Measurements from ENCODE around the gene SYT3.

The SYT3 gene

DNA sequence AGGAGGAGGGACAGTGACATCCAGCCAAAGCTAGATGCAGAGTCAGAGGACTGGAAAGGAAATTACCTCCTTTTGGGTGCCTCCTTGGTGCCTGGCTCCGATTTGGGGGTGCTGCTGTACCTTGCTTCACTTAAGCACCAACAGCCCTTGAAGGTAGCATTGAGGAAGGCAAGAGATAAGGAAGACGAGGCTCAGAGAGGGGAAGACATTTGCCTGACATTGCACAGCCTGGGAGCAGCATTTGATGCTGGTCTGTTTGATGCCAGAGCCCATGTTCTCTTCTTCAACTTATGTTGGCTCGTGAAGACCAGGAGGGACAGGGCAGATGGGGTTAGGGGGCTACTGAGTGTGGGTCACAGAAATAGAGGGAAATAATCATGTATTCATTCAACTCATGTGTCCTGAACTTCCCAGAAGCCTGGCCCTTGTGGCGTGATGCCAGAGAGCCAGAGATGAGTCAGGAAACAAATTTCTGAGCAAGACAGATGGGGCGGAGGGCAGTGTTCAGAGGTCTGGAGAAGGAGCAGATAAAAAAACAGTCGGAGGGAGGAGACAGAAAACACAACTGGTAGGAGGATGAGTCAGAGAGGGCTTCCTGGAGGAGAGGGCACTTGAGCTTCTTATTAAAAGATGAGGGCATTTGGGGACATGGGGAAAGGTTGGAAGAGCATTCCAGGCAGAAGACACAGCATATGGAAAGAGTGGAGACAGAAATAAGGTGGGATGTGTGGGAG, 6.6 kb upstream of the SYT3 start:
- no peak for TF ChIP-seq NFRKB (IDR thresholded peaks at IDR 0.05)
- no peak for TF ChIP-seq FOXA1 (IDR thresholded peaks at IDR 0.05)
- TF ChIP-seq L3MBTL2 (conservative IDR thresholded peaks at IDR 0.05) = no peak
- no peak for TF ChIP-seq HDGF (IDR thresholded peaks at IDR 0.05; ENCODE audit: borderline replicate concordance)
- ChIA-PET POLR2A (no interaction called here), CTCF (interaction anchor here (1.1 kb wide), 1 partner anchor 78 kb away, joined by 3 read pairs; no protein-coding TSS in a partner anchor)
- DNase-seq (ENCODE audit: extremely low spot score) = no peak

DNA sequence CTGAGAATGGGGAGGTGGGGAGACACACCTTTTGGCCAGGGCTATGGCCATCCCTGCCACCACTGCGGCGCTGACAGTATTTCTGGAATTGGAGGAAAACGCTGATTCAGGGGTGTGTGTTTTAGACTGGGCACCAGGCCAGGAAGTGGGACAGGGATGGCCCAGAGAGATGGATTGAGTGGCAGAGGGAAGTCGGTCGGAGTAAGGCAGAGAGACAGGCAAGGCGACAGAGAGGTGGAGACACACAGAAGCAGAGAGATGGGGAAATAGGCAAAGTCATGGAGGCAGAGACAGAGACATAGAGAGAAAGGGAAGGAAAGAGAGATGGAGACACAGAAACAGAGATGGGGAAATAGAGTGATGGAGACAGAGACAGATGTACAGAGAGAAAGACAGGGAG, 5.4 kb upstream of the SYT3 start:
- ChIA-PET CTCF (no interaction called here), POLR2A (no interaction called here)
- no peak for TF ChIP-seq ELF4 (IDR thresholded peaks at IDR 0.05)
- no peak for TF ChIP-seq CTBP1 (IDR thresholded peaks at IDR 0.05; ENCODE audit: borderline replicate concordance)
- TF ChIP-seq FOXK2 (IDR thresholded peaks at IDR 0.05) = no peak
- TF ChIP-seq LEF1 (IDR thresholded peaks at IDR 0.05; ENCODE audit: borderline replicate concordance) = no peak
- TF ChIP-seq FOXA1 (IDR thresholded peaks at IDR 0.05) = no peak
- TF ChIP-seq SP1 (IDR thresholded peaks at IDR 0.05) = no peak
- TF ChIP-seq ARNT (IDR thresholded peaks at IDR 0.05) = no peak
- no peak for TF ChIP-seq NFRKB (IDR thresholded peaks at IDR 0.05)
- no peak for TF ChIP-seq FOXM1 (IDR thresholded peaks at IDR 0.05; ENCODE audit: borderline replicate concordance)
- TF ChIP-seq, protein P1, sequence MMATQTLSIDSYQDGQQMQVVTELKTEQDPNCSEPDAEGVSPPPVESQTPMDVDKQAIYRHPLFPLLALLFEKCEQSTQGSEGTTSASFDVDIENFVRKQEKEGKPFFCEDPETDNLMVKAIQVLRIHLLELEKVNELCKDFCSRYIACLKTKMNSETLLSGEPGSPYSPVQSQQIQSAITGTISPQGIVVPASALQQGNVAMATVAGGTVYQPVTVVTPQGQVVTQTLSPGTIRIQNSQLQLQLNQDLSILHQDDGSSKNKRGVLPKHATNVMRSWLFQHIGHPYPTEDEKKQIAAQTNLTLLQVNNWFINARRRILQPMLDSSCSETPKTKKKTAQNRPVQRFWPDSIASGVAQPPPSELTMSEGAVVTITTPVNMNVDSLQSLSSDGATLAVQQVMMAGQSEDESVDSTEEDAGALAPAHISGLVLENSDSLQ (IDR thresholded peaks at IDR 0.05) = no peak
- TF ChIP-seq HDGF (IDR thresholded peaks at IDR 0.05; ENCODE audit: borderline replicate concordance) = no peak
- TF ChIP-seq SUZ12 (IDR thresholded peaks at IDR 0.05) = no peak
- no peak for TF ChIP-seq TARDBP (IDR thresholded peaks at IDR 0.05)
- TF ChIP-seq L3MBTL2 (conservative IDR thresholded peaks at IDR 0.05) = no peak
- TF ChIP-seq BHLHE40 (IDR thresholded peaks at IDR 0.05; ENCODE audit: borderline replicate concordance) = no peak
- DNase-seq (ENCODE audit: extremely low spot score) = no peak

DNA sequence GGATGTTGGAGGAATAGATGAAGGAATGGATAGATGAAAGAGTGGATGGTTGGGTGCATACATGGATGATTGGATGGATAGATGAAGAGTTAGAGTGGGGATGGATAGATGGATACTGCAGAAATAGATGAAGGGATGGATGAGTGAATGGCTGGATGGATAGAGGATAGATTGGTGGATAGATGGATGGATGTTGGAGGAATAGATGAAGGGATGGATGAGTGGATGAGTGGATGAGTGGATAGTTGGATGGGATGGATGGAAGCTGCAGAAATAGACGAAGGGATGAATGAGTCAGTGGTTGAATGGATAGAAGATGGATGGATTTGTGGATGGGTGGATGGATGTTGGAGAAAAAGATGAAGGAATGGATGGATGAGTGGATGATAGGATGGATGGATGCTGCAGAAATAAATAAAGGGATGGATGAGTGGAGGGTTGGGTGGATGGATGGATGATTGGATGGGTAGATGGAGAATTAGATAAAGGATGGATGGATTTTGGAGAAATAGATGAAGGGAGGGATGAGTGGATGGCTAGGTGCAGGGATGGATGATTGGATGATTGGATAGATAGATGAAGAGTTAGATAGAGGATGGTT, 4.7 kb upstream of the SYT3 start:
- POLR2A ChIA-PET = no interaction called here
- TF ChIP-seq CTBP1 (IDR thresholded peaks at IDR 0.05; ENCODE audit: borderline replicate concordance) = peak; percentile 48; the same call in 1 of the 2 replicates
- no peak for TF ChIP-seq FOXA1 (IDR thresholded peaks at IDR 0.05)
- TF ChIP-seq ZNF384 (IDR thresholded peaks at IDR 0.05) = no peak
- CTCF ChIA-PET = no interaction called here
- no peak for DNase-seq (ENCODE audit: extremely low spot score)

DNA sequence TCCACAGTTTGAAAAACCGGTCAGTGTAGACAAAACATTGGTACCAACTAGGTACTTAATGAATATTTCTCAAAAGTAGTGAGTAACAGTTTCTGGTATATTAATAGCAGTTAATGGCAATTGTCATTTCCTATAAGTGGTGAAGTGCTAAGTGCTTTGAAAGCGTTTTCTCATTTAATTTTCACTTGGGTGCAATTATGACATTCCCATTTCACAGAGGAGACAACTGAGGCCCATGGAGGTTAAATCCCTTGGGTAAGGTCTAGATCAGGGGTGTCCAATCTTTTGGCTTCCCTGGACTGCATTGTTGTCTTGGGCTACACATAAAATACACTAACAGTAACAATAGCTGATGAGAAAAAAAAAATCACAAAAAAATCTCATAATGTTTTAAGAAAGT, 687 bp upstream of the SYT3 start:
- no peak for DNase-seq (ENCODE audit: extremely low spot score)
- ChIA-PET CTCF (interaction anchor here (0.5 to 0.6 kb wide), 2 partner anchors 110 to 710 kb away, joined by 4 to 7 read pairs; no protein-coding TSS in a partner anchor), POLR2A (no interaction called here)
- TF ChIP-seq FOXK2 (IDR thresholded peaks at IDR 0.05) = no peak
- no peak for TF ChIP-seq BHLHE40 (IDR thresholded peaks at IDR 0.05; ENCODE audit: borderline replicate concordance)
- no peak for TF ChIP-seq CTBP1 (IDR thresholded peaks at IDR 0.05; ENCODE audit: borderline replicate concordance)
- TF ChIP-seq ARNT (IDR thresholded peaks at IDR 0.05) = no peak
- TF ChIP-seq FOXM1 (IDR thresholded peaks at IDR 0.05; ENCODE audit: borderline replicate concordance) = no peak
- TF ChIP-seq, protein P1 (IDR thresholded peaks at IDR 0.05) = no peak
- no peak for TF ChIP-seq L3MBTL2 (conservative IDR thresholded peaks at IDR 0.05)
- TF ChIP-seq SUZ12 (IDR thresholded peaks at IDR 0.05) = no peak
- TF ChIP-seq LEF1 (IDR thresholded peaks at IDR 0.05; ENCODE audit: borderline replicate concordance) = no peak

DNA sequence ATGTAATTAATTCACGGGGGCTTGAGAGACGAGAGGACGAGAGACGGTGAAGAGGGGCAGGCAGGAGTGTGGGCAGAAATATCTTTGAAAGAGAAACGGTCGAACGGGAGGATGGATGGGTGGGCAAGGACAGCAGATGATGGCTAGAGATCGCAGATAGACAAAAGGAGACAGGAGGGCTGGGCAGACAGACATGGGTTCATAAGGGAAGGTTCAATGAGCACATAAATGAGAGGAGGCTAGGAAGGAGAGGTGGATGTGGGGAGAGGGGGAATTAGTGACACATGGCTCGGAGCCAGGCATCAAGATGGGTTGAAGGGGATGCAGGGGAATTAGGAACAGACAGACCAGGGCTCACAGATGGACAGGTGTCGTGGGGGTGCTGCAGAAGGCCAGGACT, 1.1 kb downstream of the SYT3 start:
- DNase-seq (ENCODE audit: extremely low spot score) = no peak
- ChIA-PET CTCF (no interaction called here), POLR2A (interaction anchor here (0.6 kb wide), 2 partner anchors 11 to 20 kb away, joined by 3 to 4 read pairs; partner anchors contain the start of gene C19orf81)
- no peak for TF ChIP-seq ZNF384 (IDR thresholded peaks at IDR 0.05)
- no peak for TF ChIP-seq SUZ12 (IDR thresholded peaks at IDR 0.05)
- no peak for TF ChIP-seq LEF1 (IDR thresholded peaks at IDR 0.05; ENCODE audit: borderline replicate concordance)
- TF ChIP-seq CTBP1 (IDR thresholded peaks at IDR 0.05; ENCODE audit: borderline replicate concordance) = no peak
- TF ChIP-seq, protein P1 (IDR thresholded peaks at IDR 0.05) = no peak
- no peak for TF ChIP-seq ARNT (IDR thresholded peaks at IDR 0.05)
- TF ChIP-seq HDGF (IDR thresholded peaks at IDR 0.05; ENCODE audit: borderline replicate concordance) = no peak
- no peak for TF ChIP-seq BHLHE40 (IDR thresholded peaks at IDR 0.05; ENCODE audit: borderline replicate concordance)

GRCh38 chr19:50636317-50637085, 3.2 kb downstream of the SYT3 start:
- POLR2A ChIA-PET = no interaction called here
- no peak for DNase-seq (ENCODE audit: extremely low spot score)
- CTCF ChIA-PET = no interaction called here
- TF ChIP-seq FOXK2 (IDR thresholded peaks at IDR 0.05) (no peak), FOXA1 (IDR thresholded peaks at IDR 0.05) (no peak), BHLHE40 (IDR thresholded peaks at IDR 0.05; ENCODE audit: borderline replicate concordance) (no peak), ELF4 (IDR thresholded peaks at IDR 0.05) (no peak), LEF1 (IDR thresholded peaks at IDR 0.05; ENCODE audit: borderline replicate concordance) (no peak), CTBP1 (IDR thresholded peaks at IDR 0.05; ENCODE audit: borderline replicate concordance) (no peak), FOXM1 (IDR thresholded peaks at IDR 0.05; ENCODE audit: borderline replicate concordance) (no peak), HDGF (IDR thresholded peaks at IDR 0.05; ENCODE audit: borderline replicate concordance) (no peak), SUZ12 (IDR thresholded peaks at IDR 0.05) (no peak), TARDBP (IDR thresholded peaks at IDR 0.05) (no peak), L3MBTL2 (conservative IDR thresholded peaks at IDR 0.05) (no peak), ZNF384 (IDR thresholded peaks at IDR 0.05) (no peak), ARNT (IDR thresholded peaks at IDR 0.05) (no peak), NFRKB (IDR thresholded peaks at IDR 0.05) (no peak), SP1 (IDR thresholded peaks at IDR 0.05) (no peak)
- TF ChIP-seq, protein P1 (IDR thresholded peaks at IDR 0.05) = no peak

Measured in HEK293T (cell line).